Stimulated activated CD8-positive, alpha-beta memory T cell treated with anti-CD3 and anti-CD28 coated beads, Interleukin-12 subunit alpha, Interleukin-12 subunit beta, amount 100 ng/mL, for 4 hours (primary cell): Measurements from ENCODE around the gene SPATA31C1.
"Not testable (repeated sequence)": the region's sequence is repeated elsewhere in the genome, so short reads cannot be mapped to it uniquely, and the experiment has no call there.

ENCODE experiments used
- DNase-seq: peaks from one replicate; pipeline ENCODE4 v3.0.0-alpha.2; 2020; ENCODE audit warnings: low read depth

Gene SPATA31C1

GRCh38 chr9:87917662-87918061 lies at the start of gene SPATA31C1:
TSS of gene SPATA31C1 (plus strand) at chr9:87917962.
- not testable (repeated sequence) for DNase-seq

GRCh38 chr9:87868175-87868574 lies 49.6 kb upstream of the SPATA31C1 start:
- DNase-seq, result no peak

- DNase-seq, result no peak
Measured at GRCh38 chr9:87868635-87869034, 49.1 kb upstream of the SPATA31C1 start.

- no peak for DNase-seq
Measured at GRCh38 chr9:87869082-87869481, 48.7 kb upstream of the SPATA31C1 start.

GRCh38 chr9:87871425-87872078 lies 46.2 kb upstream of the SPATA31C1 start:
- DNase-seq, result no peak

GRCh38 chr9:87872079-87872624 lies 45.6 kb upstream of the SPATA31C1 start:
- DNase-seq, result no peak

GRCh38 chr9:87873607-87874303 lies 44.0 kb upstream of the SPATA31C1 start:
- no peak for DNase-seq

GRCh38 chr9:87874304-87874623 lies 43.5 kb upstream of the SPATA31C1 start:
- no peak for DNase-seq

GRCh38 chr9:87875060-87875459 lies 42.7 kb upstream of the SPATA31C1 start:
- DNase-seq, result no peak

- no peak for DNase-seq
Measured at GRCh38 chr9:87875831-87876545, 41.8 kb upstream of the SPATA31C1 start.

- no peak for DNase-seq
Measured at GRCh38 chr9:87876708-87877107, 41.1 kb upstream of the SPATA31C1 start.

- no peak for DNase-seq
Measured at GRCh38 chr9:87878989-87879511, 38.7 kb upstream of the SPATA31C1 start.

GRCh38 chr9:87880116-87880515 lies 37.6 kb upstream of the SPATA31C1 start:
- DNase-seq, result no peak

- no peak for DNase-seq
Measured at GRCh38 chr9:87880683-87881082, 37.1 kb upstream of the SPATA31C1 start.

- no peak for DNase-seq
Measured at GRCh38 chr9:87882627-87883026, 35.1 kb upstream of the SPATA31C1 start, which contains the start of gene SPATA31E1. TSS of gene SPATA31E1 (plus strand) at chr9:87882877. CDS start at chr9:87882892, 15 bp downstream.

- DNase-seq, result no peak
Measured at GRCh38 chr9:87883274-87883673, 34.5 kb upstream of the SPATA31C1 start.

- DNase-seq, result no peak
Measured at GRCh38 chr9:87883990-87884389, 33.8 kb upstream of the SPATA31C1 start.

- DNase-seq, result no peak
Measured at GRCh38 chr9:87884578-87885459, 32.9 kb upstream of the SPATA31C1 start.

- no peak for DNase-seq
Measured at GRCh38 chr9:87885484-87886189, 32.1 kb upstream of the SPATA31C1 start.

GRCh38 chr9:87886210-87886932 lies 31.4 kb upstream of the SPATA31C1 start:
- no peak for DNase-seq
